ENCODE data around the gene CIROP. TPM values are rescaled to one million over a fixed set of nuclear protein-coding genes. Genes with fewer than 3 reads are reported as not detected.

CIROP gene
- total RNA-seq, 2 experiments from 2014 or later = not detected

- no peak for TF ChIP-seq CTCF (IDR thresholded peaks at IDR 0.05)
- Mint-ChIP-seq H3K4me3 (no peak overlapping the region), H3K27me3 (no peaks in the 10 kb centered on the region), H3K27ac (no peak overlapping the region), H3K9me3 (no peaks in the 10 kb centered on the region), H3K4me1 (ENCODE audit: low read depth) (peaks cover 37% of the 10 kb centered on the region), H3K36me3 (ENCODE audit: low read depth) (peaks cover 84% of the 10 kb centered on the region)
- Histone ChIP-seq H3K36me3 (ENCODE audit: insufficient read depth, low read length) (peaks cover 95% of the 10 kb centered on the region), H3K4me3 (ENCODE audit: low read length) (no peak overlapping the region), H3K4me1 (ENCODE audit: insufficient read depth, low read length) (no peaks in the 10 kb centered on the region), H3K27me3 (ENCODE audit: control insufficient read depth in 1 of 2, insufficient read depth in 2 of 2, low read length in 2 of 2) (no peaks in the 10 kb centered on the region), H3K9me3 (ENCODE audit: control insufficient read depth in 1 of 2, insufficient read depth in 1 of 2, low read length in 2 of 2) (no peaks in the 10 kb centered on the region), H3K27ac (ENCODE audit: low read depth in 1 of 2, low read length in 2 of 2) (no peak overlapping the region)
- ChIA-PET POLR2A (interaction anchor here (0.9 to 1.4 kb wide), 3 partner anchors 8 to 12 kb away, joined by 3 to 4 read pairs (median 4); partner anchors contain the start of gene ACIN1), CTCF (interaction anchor here (1.3 to 3.4 kb wide), 2 partner anchors 9 to 18 kb away, joined by 6 to 13 read pairs; no protein-coding TSS in a partner anchor)
- ATAC-seq (ENCODE audit: poor library complexity) = no peak
- intact Hi-C loops (cut with DNase I, micrococcal nuclease) = no loop called here
- no peak for DNase-seq
Observed at GRCh38 chr14:23086565-23086964, 18.2 kb downstream of the CIROP start.

DNA sequence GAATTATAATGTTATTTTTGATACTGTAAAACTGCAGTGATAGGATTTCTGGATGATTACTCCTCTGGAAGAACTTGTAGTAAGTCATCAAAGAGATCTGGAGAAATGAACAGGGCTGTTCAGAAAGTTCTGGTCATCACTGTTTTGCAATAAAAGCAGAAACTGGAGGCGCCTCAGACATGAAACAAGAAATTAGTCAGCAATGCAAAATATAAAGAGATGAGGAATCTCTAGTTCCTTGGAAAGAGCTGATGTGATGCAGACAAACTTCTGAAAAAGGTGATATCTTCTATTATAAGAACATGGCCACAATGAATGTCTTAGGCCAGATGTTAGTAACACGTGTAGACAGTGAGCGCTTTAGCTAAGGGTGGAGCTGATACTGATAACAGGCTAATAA, 19.3 kb downstream of the CIROP start:
- intact Hi-C loops (cut with DNase I, micrococcal nuclease) = no loop called here
- no peak overlapping the region for H3K4me3 ChIP-seq (ENCODE audit: low read length)
- TF ChIP-seq CTCF (IDR thresholded peaks at IDR 0.05) = no peak
- Mint-ChIP-seq H3K36me3 (ENCODE audit: low read depth) (peaks cover 92% of the 10 kb centered on the region), H3K27ac (no peak overlapping the region), H3K9me3 (no peaks in the 10 kb centered on the region), H3K4me3 (no peak overlapping the region), H3K27me3 (no peaks in the 10 kb centered on the region), H3K4me1 (ENCODE audit: low read depth) (peaks cover 35% of the 10 kb centered on the region)
- H3K27ac ChIP-seq (ENCODE audit: low read depth in 1 of 2, low read length in 2 of 2) = no peak overlapping the region
- no peaks in the 10 kb centered on the region for H3K4me1 ChIP-seq (ENCODE audit: insufficient read depth, low read length)
- H3K27me3 ChIP-seq (ENCODE audit: control insufficient read depth in 1 of 2, insufficient read depth in 2 of 2, low read length in 2 of 2) = no peaks in the 10 kb centered on the region
- DNase-seq (no peak), ATAC-seq (ENCODE audit: poor library complexity) (no peak)
- H3K9me3 ChIP-seq (ENCODE audit: control insufficient read depth in 1 of 2, insufficient read depth in 1 of 2, low read length in 2 of 2) = no peaks in the 10 kb centered on the region
- ChIA-PET POLR2A (interaction anchor here (0.9 to 1.4 kb wide), 2 partner anchors 9 to 11 kb away, joined by 3 to 4 read pairs; partner anchors contain the start of gene ACIN1), CTCF (interaction anchor here (1.3 to 3.4 kb wide), 3 partner anchors 8 to 35 kb away, joined by 3 to 13 read pairs (median 6); no protein-coding TSS in a partner anchor)
- peaks cover 98% of the 10 kb centered on the region for H3K36me3 ChIP-seq (ENCODE audit: insufficient read depth, low read length)

GRCh38 chr14:23080474-23080873, 24.3 kb downstream of the CIROP start:
- Histone ChIP-seq H3K9me3 (ENCODE audit: control insufficient read depth in 1 of 2, insufficient read depth in 1 of 2, low read length in 2 of 2) (no peaks in the 10 kb centered on the region), H3K27ac (ENCODE audit: low read depth in 1 of 2, low read length in 2 of 2) (no peak overlapping the region), H3K36me3 (ENCODE audit: insufficient read depth, low read length) (peaks cover 98% of the 10 kb centered on the region), H3K4me3 (ENCODE audit: low read length) (no peak overlapping the region), H3K4me1 (ENCODE audit: insufficient read depth, low read length) (no peaks in the 10 kb centered on the region), H3K27me3 (ENCODE audit: control insufficient read depth in 1 of 2, insufficient read depth in 2 of 2, low read length in 2 of 2) (no peaks in the 10 kb centered on the region)
- peak overlapping the region; percentile 64 for H3K27ac Mint-ChIP-seq
- DNase-seq = no peak
- ChIA-PET POLR2A (interaction anchor here (1.1 to 2.0 kb wide), 3 partner anchors 9 to 15 kb away, joined by 4 to 7 read pairs (median 5); partner anchors contain the start of genes ACIN1 and C14orf119), CTCF (interaction anchor here (1.2 kb wide), 1 partner anchor 14 kb away, joined by 5 read pairs; the partner anchor contains the start of gene ACIN1)
- H3K4me3 Mint-ChIP-seq = no peak overlapping the region
- H3K36me3 Mint-ChIP-seq (ENCODE audit: low read depth) = peaks cover 92% of the 10 kb centered on the region
- no peak for ATAC-seq (ENCODE audit: poor library complexity)
- intact Hi-C loops (cut with DNase I, micrococcal nuclease) = no loop called here
- peaks cover 5% of the 10 kb centered on the region for H3K4me1 Mint-ChIP-seq (ENCODE audit: low read depth)
- no peak for TF ChIP-seq CTCF (IDR thresholded peaks at IDR 0.05)
- no peaks in the 10 kb centered on the region for H3K27me3 Mint-ChIP-seq
- H3K9me3 Mint-ChIP-seq = no peaks in the 10 kb centered on the region

Measured in CD4-positive, alpha-beta T cell (primary cell).